Liver (tissue), 9 donors: ENCODE results near the gene CDX1. TPM values are rescaled to one million over a fixed set of nuclear protein-coding genes. Genes with fewer than 3 reads are reported as not detected.
A peak's percentile ranks its signal among the peaks of the same experiment; 100 is the strongest.

Experiments used
- DNase-seq: peaks from one replicate; pipeline ENCODE4 v3.0.0-alpha.2; 2017; ENCODE audit warnings: low spot score
- H3K27ac ChIP-seq, 2 donors: one replicate each; pipeline ENCODE4 v1.7.0; 2013; ENCODE audit warnings: inconsistent platforms in 2 of 2, low read length in 2 of 2, control low read depth in 1 of 2, low read depth in 1 of 2, mild to moderate bottlenecking in 1 of 2
- H3K27me3 ChIP-seq, 4 donors: one replicate each; pipeline versions ENCODE4 v1.6.1 to v1.7.0; 2013; ENCODE audit warnings: low read length in 3 of 4, inconsistent platforms in 1 of 4, mild to moderate bottlenecking in 1 of 4, moderate library complexity in 1 of 4; ENCODE audit not compliant: control insufficient read depth in 4 of 4, insufficient read depth in 4 of 4
- H3K36me3 ChIP-seq, 4 donors: one replicate each; pipeline versions ENCODE4 v1.6.1 to v1.7.0; 2013; ENCODE audit warnings: low read length in 3 of 4, mild to moderate bottlenecking in 3 of 4, low read depth in 1 of 4, moderate library complexity in 1 of 4; ENCODE audit not compliant: control insufficient read depth in 4 of 4, insufficient read depth in 3 of 4
- H3K4me1 ChIP-seq, 4 donors: one replicate each; pipeline versions ENCODE4 v1.6.1 to v1.7.0; 2013; ENCODE audit warnings: low read length in 3 of 4, mild to moderate bottlenecking in 3 of 4, moderate library complexity in 1 of 4; ENCODE audit not compliant: control insufficient read depth in 4 of 4, insufficient read depth in 4 of 4
- H3K4me3 ChIP-seq, 3 donors: one replicate each; pipeline versions ENCODE4 v1.6.1 to v1.7.0; 2013; ENCODE audit warnings: low read length in 3 of 3, control low read depth in 1 of 3, low read depth in 1 of 3, mild to moderate bottlenecking in 1 of 3
- H3K9ac ChIP-seq, 2 donors: one replicate each; pipeline ENCODE4 v1.7.0; 2013; ENCODE audit warnings: low read length in 2 of 2, mild to moderate bottlenecking in 2 of 2, moderate library complexity in 2 of 2, control low read depth in 1 of 2, low read depth in 1 of 2
- H3K9me3 ChIP-seq, 4 donors: one replicate each; pipeline versions ENCODE4 v1.6.1 to v1.7.0; 2013; ENCODE audit warnings: low read length in 3 of 4; ENCODE audit not compliant: control insufficient read depth in 4 of 4
- CTCF ChIP-seq: fragments of 150-350 bp; IDR thresholded peaks from 2 replicates; pipeline ENCODE4 v1.5.1; 2017; ENCODE audit warnings: improper control_type of control experiment, low read depth, low read length; ENCODE audit not compliant: missing input control
- EGR1 ChIP-seq, 2 donors: IDR thresholded peaks; 2 replicates each; pipeline ENCODE4 v1.6.1; 2016 to 2018; ENCODE audit warnings: antibody characterized with exemption in 2 of 2, low read depth in 2 of 2
- FOXA2 ChIP-seq: IDR thresholded peaks from 2 replicates; pipeline ENCODE4 v1.6.1; 2016; ENCODE audit warnings: antibody characterized with exemption
- HNF4A ChIP-seq, 2 donors: conservative IDR thresholded peaks; 2 replicates each; pipeline ENCODE4 v1.6.1; 2016; ENCODE audit warnings: antibody characterized with exemption in 2 of 2, mild to moderate bottlenecking in 2 of 2
- NR2F2 ChIP-seq: IDR thresholded peaks from 2 replicates; pipeline ENCODE4 v1.6.1; 2016; ENCODE audit warnings: antibody characterized with exemption
- RXRA ChIP-seq, 2 donors: IDR thresholded peaks; 2 replicates each; pipeline ENCODE4 v1.6.1; 2017 to 2018; ENCODE audit warnings: antibody characterized with exemption in 2 of 2, mild to moderate bottlenecking in 1 of 2
- SP1 ChIP-seq: IDR thresholded peaks from 2 replicates; pipeline ENCODE4 v1.6.1; 2018; ENCODE audit warnings: antibody characterized with exemption, mild to moderate bottlenecking
- TAF1 ChIP-seq: conservative IDR thresholded peaks from 2 replicates; pipeline ENCODE4 v1.6.1; 2016; ENCODE audit warnings: antibody characterized with exemption, mild to moderate bottlenecking
- ZBTB33 ChIP-seq: IDR thresholded peaks from 2 replicates; pipeline ENCODE4 v1.6.1; 2016; ENCODE audit warnings: antibody characterized with exemption
- WGBS: extraction: QIAGEN DNeasy Blood & Tissue Kit; methylation state at CpG from one replicate; pipeline ENCODE4 v1.1.7; 2013; 5-methylcytosine and 5-hydroxymethylcytosine counted together
- polyA plus RNA-seq, 2 donors: library from polyadenylated mRNA; stranded (reverse) in 1 of 2; unstranded in 1 of 2; fragments of 200-250 nt in 1 of 2; fragments of >200 nt in 1 of 2; fragmentation: Nextera tagmentation in 1 of 2; extraction: Ambion mirVana in 1 of 2; gene quantifications; one replicate each; pipeline versions ENCODE4 v1.2.1 to v1.2.3, GENCODE V29; 2013 to 2015
- total RNA-seq, 2 donors: library from RNA; depleted of rRNA; stranded (reverse); fragments of >200 nt; gene quantifications; one replicate each; pipeline ENCODE4 v1.2.3, GENCODE V29; 2014
- donor health status: healthy.
- donor health status: healthy.
- donor health status: healthy.
- donor health status: healthy.
- donor health status: healthy.

The CDX1 gene
- total and polyA plus RNA-seq, 4 donors, result not detected

- no peaks in the 10 kb centered on the region for H3K9me3 ChIP-seq
- no peaks in the 10 kb centered on the region for H3K36me3 ChIP-seq
- peak overlapping the region in 1 of 3 donors; percentile 10 for H3K4me3 ChIP-seq
- peaks cover 0 to 7% (median 1%) of the 10 kb centered on the region in 4 donors for H3K4me1 ChIP-seq
- TF ChIP-seq ZBTB33 (no peak), NR2F2 (no peak), RXRA (IDR thresholded peaks at IDR 0.05) (no peak), TAF1 (no peak)
- WGBS, result 84% methylated on average over 9 of the region's 9 CpGs
- no peaks in the 10 kb centered on the region for H3K27me3 ChIP-seq
- no peak for DNase-seq
- H3K27ac ChIP-seq, result peak overlapping the region; percentile 38 to 76
- H3K9ac ChIP-seq, result no peak overlapping the region
Observed at GRCh38 chr5:150153957-150154617, 12.5 kb upstream of the CDX1 start.

GRCh38 chr5:150154618-150155128 is 11.9 kb upstream of the CDX1 start:
- no peaks in the 10 kb centered on the region for H3K36me3 ChIP-seq
- TF ChIP-seq EGR1 (IDR thresholded peaks at IDR 0.05; ENCODE audit: low read depth in 2 of 2) (no peak), RXRA (IDR thresholded peaks at IDR 0.05) (no peak), SP1 (no peak)
- H3K27me3 ChIP-seq, result no peaks in the 10 kb centered on the region
- H3K9me3 ChIP-seq, result no peaks in the 10 kb centered on the region
- DNase-seq, result no peak
- H3K27ac ChIP-seq, result peak overlapping the region; percentile 38 to 76
- peak overlapping the region in 1 of 3 donors; percentile 21 for H3K4me3 ChIP-seq
- 81% methylated on average over 7 of the region's 7 CpGs for WGBS
- peaks cover 0 to 7% (median 1%) of the 10 kb centered on the region in 4 donors for H3K4me1 ChIP-seq
- H3K9ac ChIP-seq, result no peak overlapping the region

- Histone ChIP-seq H3K9me3 (no peaks in the 10 kb centered on the region), H3K27ac (peak within 1 kb of the TSS; percentile 76 to 77), H3K9ac (no peak within 1 kb of the TSS), H3K4me3 (peak within 1 kb of the TSS in 1 of 3 donors; percentile 21), H3K36me3 (no peaks in the 10 kb centered on the region), H3K27me3 (no peaks in the 10 kb centered on the region), H3K4me1 (peaks cover 0 to 7% (median 1%) of the 10 kb centered on the region in 4 donors)
- no peak for DNase-seq
- WGBS, result 47% methylated on average over 17 of the region's 17 CpGs
- TF ChIP-seq FOXA2, result no peak
- TF ChIP-seq CTCF, result no peak
- no peak for TF ChIP-seq HNF4A (conservative IDR thresholded peaks at IDR 0.05)
- no peak for TF ChIP-seq TAF1
Observed at GRCh38 chr5:150155258-150156026, 11.1 kb upstream of the CDX1 start, which contains the start of gene PDGFRB. Gene PDGFRB (minus strand): TSS chr5:150155845. CDS start chr5:150137047, 18,798 bp downstream.
